CD8-positive, alpha-beta memory T cell (primary cell): ENCODE results near the gene DCC. TPM values are rescaled to one million over a fixed set of nuclear protein-coding genes. Genes with fewer than 3 reads are reported as not detected.

Experiments used
- CTCF ChIA-PET: fragments of 350-600 bp; sonication (Branson Sonifier 250); formaldehyde crosslinking; loops from one replicate; lab custom pipeline; 2021; ENCODE audit warnings: antibody characterized with exemption; lab: Charles Lee
- POLR2A ChIA-PET: fragments of 350-600 bp; sonication (Branson Sonifier 250); formaldehyde crosslinking; loops from one replicate; lab custom pipeline; 2021; ENCODE audit warnings: antibody characterized with exemption; lab: Charles Lee
- DNase-seq, 5 donors: peaks; one replicate each; pipeline versions ENCODE4 v3.0.0 to v3.0.0-alpha.2; 2020 to 2022; ENCODE audit warnings: mixed read lengths in 1 of 5
- H3K27ac ChIP-seq: one replicate; pipeline ENCODE4 v1.7.0; 2013; ENCODE audit warnings: low read depth, mild to moderate bottlenecking, low read length, moderate library complexity
- H3K27me3 ChIP-seq: 2 replicates; pipeline ENCODE4 v1.7.0; 2013; ENCODE audit warnings: low read length, mild to moderate bottlenecking; ENCODE audit not compliant: insufficient read depth, poor library complexity, severe bottlenecking
- H3K36me3 ChIP-seq: 2 replicates; pipeline ENCODE4 v1.7.0; 2013; ENCODE audit warnings: mild to moderate bottlenecking, low read length, moderate library complexity; ENCODE audit not compliant: insufficient read depth
- H3K4me1 ChIP-seq: 2 replicates; pipeline ENCODE4 v1.7.0; 2013; ENCODE audit warnings: mild to moderate bottlenecking, low read length, moderate library complexity; ENCODE audit not compliant: insufficient read depth
- H3K4me3 ChIP-seq: 2 replicates; pipeline ENCODE4 v1.7.0; 2013; ENCODE audit warnings: mild to moderate bottlenecking, low read length
- H3K9me3 ChIP-seq: 2 replicates; pipeline ENCODE4 v1.7.0; 2013; ENCODE audit warnings: mild to moderate bottlenecking, low read length
- H3K27ac Mint-ChIP-seq, 8 donors: one replicate each; pipeline ENCODE4 v1.8.0; 2020 to 2021; ENCODE audit warnings: mixed read lengths in 8 of 8, mild to moderate bottlenecking in 6 of 8, inconsistent platforms in 3 of 8, moderate library complexity in 3 of 8
- H3K27me3 Mint-ChIP-seq, 2 donors: one replicate each; pipeline ENCODE4 v1.8.0; 2020 to 2021; ENCODE audit warnings: mixed read lengths in 2 of 2, mild to moderate bottlenecking in 1 of 2, moderate library complexity in 1 of 2
- H3K36me3 Mint-ChIP-seq, 3 donors: one replicate each; pipeline ENCODE4 v1.8.0; 2020 to 2021; ENCODE audit warnings: mixed read lengths in 3 of 3, inconsistent platforms in 1 of 3, mild to moderate bottlenecking in 1 of 3
- H3K4me1 Mint-ChIP-seq, 3 donors: one replicate each; pipeline ENCODE4 v1.8.0; 2020 to 2021; ENCODE audit warnings: mixed read lengths in 3 of 3, inconsistent platforms in 1 of 3, mild to moderate bottlenecking in 1 of 3
- H3K4me3 Mint-ChIP-seq, 7 donors: one replicate each; pipeline ENCODE4 v1.8.0; 2020 to 2021; ENCODE audit warnings: mixed read lengths in 7 of 7, mild to moderate bottlenecking in 6 of 7, moderate library complexity in 4 of 7, inconsistent platforms in 2 of 7
- H3K9me3 Mint-ChIP-seq, 5 donors: one replicate each; pipeline ENCODE4 v1.8.0; 2020 to 2022; ENCODE audit warnings: mixed read lengths in 5 of 5, mild to moderate bottlenecking in 3 of 5, moderate library complexity in 2 of 5, inconsistent platforms in 1 of 5
- polyA plus RNA-seq: library from polyadenylated mRNA; unstranded; fragments of 300-500 nt; fragmentation: Illumina TruSeq; gene quantifications from one replicate; pipeline ENCODE4 v1.2.3, GENCODE V29; 2021
- total RNA-seq, 2 experiments: library from RNA; stranded (reverse); gene quantifications; one replicate each; pipeline ENCODE4 v1.2.3, GENCODE V29; 2021

DCC gene
- total and polyA plus RNA-seq, 3 experiments from 2014 or later, result not detected

DNA sequence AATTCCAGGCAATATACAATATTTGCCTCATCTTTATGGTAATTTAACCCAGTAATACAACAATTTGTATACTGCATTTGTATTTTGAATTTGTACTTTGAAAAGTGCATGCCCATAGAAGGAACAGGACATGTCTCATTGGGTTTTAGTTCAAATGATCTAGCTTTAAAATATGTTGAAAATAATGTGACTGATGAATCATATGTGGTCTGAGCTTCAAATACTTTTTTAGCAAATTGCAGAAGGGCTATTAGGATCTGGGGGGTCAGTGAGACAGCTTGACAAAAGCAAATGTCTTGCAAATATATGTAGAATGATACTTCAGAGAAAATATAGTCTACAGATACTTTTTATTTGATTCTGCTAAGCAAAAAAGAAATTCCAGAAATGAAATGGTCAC lies 248.9 kb downstream of the DCC start:
- H3K4me3 Mint-ChIP-seq, result no peak overlapping the region
- Histone ChIP-seq H3K27ac (no peak overlapping the region), H3K27me3 (no peaks in the 10 kb centered on the region), H3K4me1 (no peaks in the 10 kb centered on the region), H3K36me3 (no peaks in the 10 kb centered on the region), H3K4me3 (no peak overlapping the region), H3K9me3 (no peaks in the 10 kb centered on the region)
- no peaks in the 10 kb centered on the region for H3K27me3 Mint-ChIP-seq
- no peaks in the 10 kb centered on the region for H3K4me1 Mint-ChIP-seq
- ChIA-PET POLR2A (no interaction called here), CTCF (no interaction called here)
- DNase-seq, result no peak
- H3K27ac Mint-ChIP-seq, result no peak overlapping the region
- peaks cover 0 to 4% (median 3%) of the 10 kb centered on the region in 5 donors for H3K9me3 Mint-ChIP-seq
- H3K36me3 Mint-ChIP-seq, result no peaks in the 10 kb centered on the region

DNA sequence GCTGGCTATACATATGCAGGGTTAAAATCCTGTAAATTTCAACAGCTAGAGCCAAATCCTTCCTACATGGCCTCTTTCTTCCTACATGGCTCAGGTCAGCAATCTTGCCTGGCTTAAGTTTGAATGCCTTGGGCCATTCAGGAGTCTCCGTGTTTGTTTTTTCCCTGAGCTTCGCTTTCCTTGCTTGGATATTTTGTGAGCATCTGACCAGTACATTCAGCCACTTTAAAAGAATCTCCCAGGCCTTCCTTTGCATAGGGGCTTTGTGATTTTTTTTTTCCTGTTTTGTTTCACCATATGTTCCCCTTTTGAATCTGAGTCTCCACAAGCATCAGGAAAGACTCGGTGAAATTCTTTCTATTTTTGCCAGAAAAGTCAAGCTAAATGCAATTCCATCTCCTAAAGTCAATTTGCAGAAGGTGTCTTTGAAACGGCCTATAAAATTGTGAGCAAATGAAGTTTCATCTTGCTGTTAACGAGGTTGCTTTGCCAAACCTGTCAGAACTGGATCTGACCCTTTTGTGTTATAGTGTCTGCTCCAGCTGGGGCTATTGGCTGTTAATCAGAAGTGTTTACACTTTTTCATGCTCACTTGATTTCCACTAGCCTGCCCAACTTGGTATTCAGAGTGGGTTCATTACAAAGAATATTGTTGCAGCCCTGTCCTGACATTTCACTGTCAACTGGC lies 256.9 kb downstream of the DCC start:
- Mint-ChIP-seq H3K27me3 (no peaks in the 10 kb centered on the region), H3K4me1 (no peaks in the 10 kb centered on the region), H3K9me3 (peaks cover 0 to 13% (median 5%) of the 10 kb centered on the region in 5 donors), H3K4me3 (no peak overlapping the region), H3K27ac (no peak overlapping the region), H3K36me3 (no peaks in the 10 kb centered on the region)
- Histone ChIP-seq H3K27me3 (no peaks in the 10 kb centered on the region), H3K27ac (no peak overlapping the region), H3K4me3 (no peak overlapping the region), H3K36me3 (no peaks in the 10 kb centered on the region), H3K9me3 (no peaks in the 10 kb centered on the region), H3K4me1 (no peaks in the 10 kb centered on the region)
- DNase-seq, result no peak
- POLR2A ChIA-PET, result no interaction called here
- CTCF ChIA-PET, result no interaction called here

DNA sequence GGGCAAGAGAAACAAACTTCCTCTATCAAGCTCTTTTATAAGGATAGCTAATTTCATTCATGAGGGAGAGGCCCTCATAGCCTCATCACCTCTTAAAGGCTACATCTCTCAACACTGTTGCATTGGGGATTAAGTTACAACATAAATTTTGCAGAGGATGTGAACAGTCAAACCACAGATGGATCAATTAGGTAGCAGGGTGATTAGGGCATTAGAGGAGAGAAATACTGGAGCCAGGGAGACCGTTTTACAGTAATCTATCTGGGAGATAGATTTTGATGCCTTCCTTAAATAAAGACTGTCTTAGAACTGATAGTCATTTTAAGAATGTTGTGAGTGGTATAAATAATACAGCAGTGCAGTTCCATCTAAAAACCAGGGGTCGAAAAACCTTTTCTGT lies 258.9 kb downstream of the DCC start:
- Mint-ChIP-seq H3K9me3 (peaks cover 0 to 13% (median 5%) of the 10 kb centered on the region in 5 donors), H3K36me3 (no peaks in the 10 kb centered on the region), H3K27ac (no peak overlapping the region), H3K4me3 (no peak overlapping the region), H3K27me3 (no peaks in the 10 kb centered on the region), H3K4me1 (no peaks in the 10 kb centered on the region)
- CTCF ChIA-PET, result no interaction called here
- POLR2A ChIA-PET, result no interaction called here
- no peaks in the 10 kb centered on the region for H3K36me3 ChIP-seq
- no peak overlapping the region for H3K27ac ChIP-seq
- no peak for DNase-seq
- H3K4me3 ChIP-seq, result no peak overlapping the region
- H3K27me3 ChIP-seq, result no peaks in the 10 kb centered on the region
- H3K4me1 ChIP-seq, result no peaks in the 10 kb centered on the region
- H3K9me3 ChIP-seq, result no peaks in the 10 kb centered on the region

DNA sequence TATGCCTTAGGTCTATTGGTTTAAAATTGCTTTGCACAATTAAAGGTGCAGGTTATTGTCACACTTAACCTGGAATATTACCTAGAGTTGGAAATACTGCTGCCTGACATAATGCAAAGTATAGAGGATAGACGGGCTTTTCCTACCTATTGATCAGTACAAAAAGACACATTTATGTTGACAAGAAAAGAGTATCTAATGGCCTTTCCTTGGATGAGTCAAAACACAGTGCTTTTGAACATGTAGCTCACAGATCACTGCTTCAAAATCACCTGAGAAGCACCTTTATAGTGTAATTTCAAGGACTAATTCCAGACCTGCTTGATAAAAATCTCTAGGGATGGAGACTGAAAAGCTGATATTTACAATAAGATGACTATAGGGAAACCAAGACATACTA lies 262.8 kb downstream of the DCC start:
- Mint-ChIP-seq H3K9me3 (peaks cover 0 to 14% (median 3%) of the 10 kb centered on the region in 5 donors), H3K36me3 (no peaks in the 10 kb centered on the region), H3K27me3 (no peaks in the 10 kb centered on the region), H3K27ac (no peak overlapping the region), H3K4me3 (no peak overlapping the region), H3K4me1 (no peaks in the 10 kb centered on the region)
- Histone ChIP-seq H3K27me3 (no peaks in the 10 kb centered on the region), H3K4me3 (no peak overlapping the region), H3K27ac (no peak overlapping the region), H3K4me1 (no peaks in the 10 kb centered on the region), H3K9me3 (no peaks in the 10 kb centered on the region), H3K36me3 (no peaks in the 10 kb centered on the region)
- ChIA-PET CTCF (no interaction called here), POLR2A (no interaction called here)
- no peak for DNase-seq

DNA sequence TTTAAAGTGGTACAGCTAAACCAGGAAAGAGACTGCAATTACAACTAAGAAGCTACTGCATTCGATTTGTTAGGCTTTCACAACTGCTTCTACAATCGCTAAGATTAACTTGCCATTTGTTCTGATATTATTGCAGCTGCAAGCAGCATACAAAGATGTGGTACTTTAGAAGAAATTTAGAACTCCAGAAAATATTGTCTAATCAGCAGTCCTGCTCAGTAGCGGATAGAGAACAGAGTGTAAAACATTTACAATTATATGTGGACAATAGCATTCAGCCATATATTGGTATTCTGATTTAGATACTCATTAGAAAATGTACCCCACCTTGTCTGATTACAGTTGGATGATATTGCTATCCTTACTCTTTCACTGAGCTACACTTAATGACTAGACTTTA lies 265.3 kb downstream of the DCC start:
- Mint-ChIP-seq H3K36me3 (no peaks in the 10 kb centered on the region), H3K4me1 (no peaks in the 10 kb centered on the region), H3K9me3 (peaks cover 0 to 16% (median 4%) of the 10 kb centered on the region in 5 donors), H3K4me3 (no peak overlapping the region), H3K27me3 (no peaks in the 10 kb centered on the region), H3K27ac (no peak overlapping the region)
- H3K4me1 ChIP-seq, result no peaks in the 10 kb centered on the region
- no peak for DNase-seq
- H3K27ac ChIP-seq, result no peak overlapping the region
- H3K27me3 ChIP-seq, result no peaks in the 10 kb centered on the region
- H3K4me3 ChIP-seq, result no peak overlapping the region
- POLR2A ChIA-PET, result no interaction called here
- CTCF ChIA-PET, result no interaction called here
- H3K9me3 ChIP-seq, result no peaks in the 10 kb centered on the region
- no peaks in the 10 kb centered on the region for H3K36me3 ChIP-seq

DNA sequence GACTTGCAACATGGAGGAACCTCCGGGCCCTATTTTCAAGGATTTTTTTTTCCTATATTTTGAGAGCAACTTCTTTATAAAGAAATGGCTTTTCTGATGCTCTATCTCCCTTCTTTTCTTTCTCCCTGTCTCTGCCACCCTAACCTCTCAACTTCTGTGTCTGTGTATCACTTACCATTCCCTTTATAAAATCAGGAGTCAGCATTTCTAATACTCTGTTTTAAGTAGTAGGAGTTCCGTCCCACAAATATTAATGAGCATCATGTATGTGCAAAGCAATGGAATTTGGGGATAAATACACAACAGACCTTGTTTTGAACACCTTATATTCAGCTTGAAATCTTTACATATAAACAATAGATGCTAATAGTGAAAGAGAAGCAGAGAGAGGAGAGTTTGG lies 268.0 kb downstream of the DCC start:
- no peaks in the 10 kb centered on the region for H3K4me1 ChIP-seq
- Mint-ChIP-seq H3K4me3 (no peak overlapping the region), H3K4me1 (no peaks in the 10 kb centered on the region), H3K9me3 (peaks cover 0 to 16% (median 4%) of the 10 kb centered on the region in 5 donors), H3K27ac (no peak overlapping the region), H3K36me3 (no peaks in the 10 kb centered on the region), H3K27me3 (no peaks in the 10 kb centered on the region)
- no peak overlapping the region for H3K27ac ChIP-seq
- CTCF ChIA-PET, result no interaction called here
- H3K36me3 ChIP-seq, result no peaks in the 10 kb centered on the region
- no peak overlapping the region for H3K4me3 ChIP-seq
- DNase-seq, result no peak
- H3K9me3 ChIP-seq, result no peaks in the 10 kb centered on the region
- POLR2A ChIA-PET, result no interaction called here
- no peaks in the 10 kb centered on the region for H3K27me3 ChIP-seq

DNA sequence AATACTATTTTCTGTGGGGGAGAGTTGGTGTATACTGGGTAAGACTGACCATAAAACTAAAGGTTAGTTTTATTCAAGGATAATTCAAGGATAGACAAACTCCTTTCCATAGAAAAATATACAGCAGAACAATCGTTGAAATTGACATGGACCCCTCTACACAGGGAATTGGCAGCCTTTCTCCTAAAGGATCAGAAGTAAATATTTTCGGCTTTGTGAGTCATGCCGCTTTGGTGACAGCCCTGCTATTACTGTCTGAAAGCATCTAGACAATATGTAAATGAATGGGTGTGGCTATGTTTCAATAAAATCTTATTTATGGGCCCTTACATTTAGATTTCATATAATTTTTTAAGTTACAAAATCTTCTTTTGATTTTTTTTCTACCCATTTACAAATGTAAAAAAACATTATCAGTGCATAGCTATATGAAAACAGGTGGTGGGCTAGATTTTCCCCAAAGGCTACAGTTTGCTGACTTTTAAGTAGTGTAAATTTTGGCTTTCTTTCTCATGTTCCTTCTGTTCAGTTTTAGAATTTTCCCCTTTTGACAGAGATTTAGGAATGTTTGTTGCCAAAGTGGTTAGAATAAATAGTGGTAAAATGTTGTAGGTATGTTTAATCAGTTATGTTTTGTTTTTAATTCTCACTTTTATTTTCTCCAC lies 270.6 kb downstream of the DCC start:
- Histone ChIP-seq H3K27me3 (no peaks in the 10 kb centered on the region), H3K9me3 (no peaks in the 10 kb centered on the region), H3K4me1 (no peaks in the 10 kb centered on the region), H3K4me3 (no peak overlapping the region), H3K27ac (no peak overlapping the region), H3K36me3 (no peaks in the 10 kb centered on the region)
- Mint-ChIP-seq H3K27ac (no peak overlapping the region), H3K9me3 (peaks cover 0 to 12% (median 4%) of the 10 kb centered on the region in 5 donors), H3K27me3 (no peaks in the 10 kb centered on the region), H3K4me1 (no peaks in the 10 kb centered on the region), H3K4me3 (no peak overlapping the region), H3K36me3 (no peaks in the 10 kb centered on the region)
- CTCF ChIA-PET, result no interaction called here
- no peak for DNase-seq
- POLR2A ChIA-PET, result no interaction called here

DNA sequence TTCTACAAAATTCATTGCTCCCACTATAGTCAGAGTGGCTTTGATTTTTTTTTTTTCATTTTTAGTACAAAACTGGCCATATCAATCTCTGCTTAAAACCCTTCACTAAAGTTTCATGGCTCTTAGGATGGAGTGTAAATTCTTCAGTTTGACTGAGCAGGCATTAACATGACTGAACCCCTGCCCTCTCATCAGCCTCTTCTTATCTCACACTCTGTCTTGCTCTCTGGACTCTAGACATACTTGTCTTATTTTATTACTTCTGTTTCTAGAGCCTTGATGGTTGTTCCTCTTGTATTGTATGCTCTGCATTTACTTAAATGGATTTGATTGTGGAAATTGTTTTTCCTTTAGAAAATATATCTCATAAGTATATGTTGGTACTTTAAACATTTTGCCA lies 272.4 kb downstream of the DCC start:
- Histone ChIP-seq H3K4me3 (no peak overlapping the region), H3K9me3 (no peaks in the 10 kb centered on the region), H3K27me3 (no peaks in the 10 kb centered on the region), H3K36me3 (no peaks in the 10 kb centered on the region), H3K4me1 (no peaks in the 10 kb centered on the region), H3K27ac (no peak overlapping the region)
- no peak overlapping the region for H3K27ac Mint-ChIP-seq
- DNase-seq, result no peak
- H3K4me1 Mint-ChIP-seq, result no peaks in the 10 kb centered on the region
- H3K27me3 Mint-ChIP-seq, result no peaks in the 10 kb centered on the region
- ChIA-PET CTCF (no interaction called here), POLR2A (no interaction called here)
- no peaks in the 10 kb centered on the region for H3K36me3 Mint-ChIP-seq
- peaks cover 0 to 8% (median 8%) of the 10 kb centered on the region in 5 donors for H3K9me3 Mint-ChIP-seq
- no peak overlapping the region for H3K4me3 Mint-ChIP-seq
